Osteoblast (primary cell): ENCODE data around the gene PALM2AKAP2. TPM values are rescaled to one million over a fixed set of nuclear protein-coding genes. Genes with fewer than 3 reads are reported as not detected.

Source experiments
- DNase-seq: peaks from one replicate; pipeline ENCODE4 v3.0.0; 2011; ENCODE audit warnings: low spot score, mixed read lengths; ENCODE audit not compliant: insufficient read length; ENCODE audit errors: missing footprints
- H2AFZ ChIP-seq: 2 replicates; pipeline ENCODE4 v1.6.0; 2011; ENCODE audit warnings: mild to moderate bottlenecking, low read length
- H3K27ac ChIP-seq: 2 replicates; pipeline ENCODE4 v1.5.1; 2011; ENCODE audit warnings: mild to moderate bottlenecking, low read depth, low read length, moderate library complexity
- H3K27me3 ChIP-seq: 2 replicates; pipeline ENCODE4 v1.6.0; 2012; ENCODE audit warnings: mild to moderate bottlenecking, control low read depth, inconsistent platforms, low read length, moderate library complexity; ENCODE audit not compliant: insufficient read depth
- H3K36me3 ChIP-seq: 2 replicates; pipeline ENCODE4 v1.5.1; 2011; ENCODE audit warnings: mild to moderate bottlenecking, low read length, control low read depth, moderate library complexity; ENCODE audit not compliant: insufficient read depth
- H3K4me1 ChIP-seq: 2 replicates; pipeline ENCODE4 v1.5.1; 2011; ENCODE audit warnings: mild to moderate bottlenecking, low read length, control low read depth, moderate library complexity; ENCODE audit not compliant: insufficient read depth
- H3K4me2 ChIP-seq: 2 replicates; pipeline ENCODE4 v1.6.0; 2011; ENCODE audit warnings: mild to moderate bottlenecking, low read length; ENCODE audit not compliant: insufficient read depth
- H3K4me3 ChIP-seq: fragments of 200-600 bp; sonication (generic); 3 replicates; pipeline ENCODE4 v1.5.1; 2012; ENCODE audit warnings: mild to moderate bottlenecking, low read length, inconsistent platforms; ENCODE audit not compliant: insufficient read depth
- H3K79me2 ChIP-seq: 2 replicates; pipeline ENCODE4 v1.6.0; 2012; ENCODE audit warnings: mild to moderate bottlenecking, low read length, control low read depth, inconsistent platforms; ENCODE audit not compliant: insufficient read depth
- H3K9me3 ChIP-seq: 2 replicates; pipeline ENCODE4 v1.5.1; 2011; ENCODE audit warnings: low read depth, low read length, control low read depth
- H4K20me1 ChIP-seq: 2 replicates; pipeline ENCODE4 v1.6.0; 2012; ENCODE audit warnings: mild to moderate bottlenecking, low read length, control low read depth; ENCODE audit not compliant: insufficient read depth
- total RNA-seq: library from RNA; depleted of rRNA; stranded (reverse); fragments of >200 nt; gene quantifications from 2 replicates; pipeline ENCODE4 v1.2.3, GENCODE V29; 2012
- TF ChIP-seq, protein P1 (sequence below): IDR thresholded peaks from 2 replicates; pipeline ENCODE4 v1.5.1; 2011; ENCODE audit warnings: mild to moderate bottlenecking, low read depth, low read length, moderate library complexity; ENCODE audit errors: extremely low read depth

The PALM2AKAP2 gene
- total RNA-seq, 1 donor, result 25.3 TPM

DNA sequence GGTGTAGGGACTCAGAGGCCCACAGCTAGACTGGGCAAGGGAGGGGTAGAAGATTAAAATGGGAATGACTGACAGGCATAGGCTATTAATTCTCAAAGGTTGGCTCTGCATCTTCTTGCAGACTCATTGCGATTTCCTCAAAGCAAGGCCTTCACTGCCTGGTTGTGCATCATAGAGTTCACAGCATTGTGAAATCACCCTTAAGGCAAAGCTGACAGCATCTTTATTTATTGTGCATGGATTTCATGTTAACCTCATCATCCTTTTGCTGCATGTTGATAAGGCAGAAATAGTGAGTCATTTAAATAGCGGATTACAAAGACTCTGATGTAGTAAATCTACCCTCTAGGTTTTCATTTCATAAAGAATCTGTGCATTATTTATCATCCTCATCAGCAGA is 13.6 kb upstream of the PALM2AKAP2 start:
- peak overlapping the region; percentile 15 for H3K27ac ChIP-seq
- H4K20me1 ChIP-seq, result no peaks in the 10 kb centered on the region
- TF ChIP-seq, protein P1, sequence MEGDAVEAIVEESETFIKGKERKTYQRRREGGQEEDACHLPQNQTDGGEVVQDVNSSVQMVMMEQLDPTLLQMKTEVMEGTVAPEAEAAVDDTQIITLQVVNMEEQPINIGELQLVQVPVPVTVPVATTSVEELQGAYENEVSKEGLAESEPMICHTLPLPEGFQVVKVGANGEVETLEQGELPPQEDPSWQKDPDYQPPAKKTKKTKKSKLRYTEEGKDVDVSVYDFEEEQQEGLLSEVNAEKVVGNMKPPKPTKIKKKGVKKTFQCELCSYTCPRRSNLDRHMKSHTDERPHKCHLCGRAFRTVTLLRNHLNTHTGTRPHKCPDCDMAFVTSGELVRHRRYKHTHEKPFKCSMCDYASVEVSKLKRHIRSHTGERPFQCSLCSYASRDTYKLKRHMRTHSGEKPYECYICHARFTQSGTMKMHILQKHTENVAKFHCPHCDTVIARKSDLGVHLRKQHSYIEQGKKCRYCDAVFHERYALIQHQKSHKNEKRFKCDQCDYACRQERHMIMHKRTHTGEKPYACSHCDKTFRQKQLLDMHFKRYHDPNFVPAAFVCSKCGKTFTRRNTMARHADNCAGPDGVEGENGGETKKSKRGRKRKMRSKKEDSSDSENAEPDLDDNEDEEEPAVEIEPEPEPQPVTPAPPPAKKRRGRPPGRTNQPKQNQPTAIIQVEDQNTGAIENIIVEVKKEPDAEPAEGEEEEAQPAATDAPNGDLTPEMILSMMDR, result no peak
- no peak overlapping the region for H2AFZ ChIP-seq
- peaks cover 30% of the 10 kb centered on the region for H3K4me1 ChIP-seq
- H3K27me3 ChIP-seq, result peaks cover 7% of the 10 kb centered on the region
- no peaks in the 10 kb centered on the region for H3K9me3 ChIP-seq
- H3K4me2 ChIP-seq, result no peak overlapping the region
- H3K79me2 ChIP-seq, result no peaks in the 10 kb centered on the region
- DNase-seq, result no peak
- no peaks in the 10 kb centered on the region for H3K36me3 ChIP-seq
- no peak overlapping the region for H3K4me3 ChIP-seq

DNA sequence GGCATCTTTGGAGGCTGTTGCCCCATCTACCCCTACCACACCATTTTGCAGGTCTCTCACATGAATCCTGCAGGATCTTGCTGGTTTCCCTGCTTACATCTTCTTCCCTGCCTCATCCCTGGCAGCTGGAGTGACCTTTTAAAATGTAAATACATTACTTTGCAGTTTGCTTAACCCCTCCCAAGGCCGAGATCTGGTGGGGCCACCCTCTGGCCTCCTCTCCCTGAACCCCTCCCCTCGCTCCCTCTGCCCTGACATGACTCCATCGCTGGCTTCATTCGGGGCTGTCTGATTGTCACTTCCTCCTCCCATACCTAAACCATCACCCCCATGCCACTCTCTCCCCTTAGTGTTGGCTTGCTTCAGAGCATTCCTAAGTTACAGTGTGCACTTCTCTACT is 12.6 kb upstream of the PALM2AKAP2 start:
- no peak overlapping the region for H2AFZ ChIP-seq
- no peak for DNase-seq
- no peak overlapping the region for H3K4me3 ChIP-seq
- peaks cover 40% of the 10 kb centered on the region for H3K4me1 ChIP-seq
- H3K27ac ChIP-seq, result no peak overlapping the region
- H3K4me2 ChIP-seq, result no peak overlapping the region
- H3K36me3 ChIP-seq, result no peaks in the 10 kb centered on the region
- H3K79me2 ChIP-seq, result no peaks in the 10 kb centered on the region
- no peaks in the 10 kb centered on the region for H4K20me1 ChIP-seq
- no peaks in the 10 kb centered on the region for H3K9me3 ChIP-seq
- TF ChIP-seq, protein P1, result no peak
- peaks cover 7% of the 10 kb centered on the region for H3K27me3 ChIP-seq

DNA sequence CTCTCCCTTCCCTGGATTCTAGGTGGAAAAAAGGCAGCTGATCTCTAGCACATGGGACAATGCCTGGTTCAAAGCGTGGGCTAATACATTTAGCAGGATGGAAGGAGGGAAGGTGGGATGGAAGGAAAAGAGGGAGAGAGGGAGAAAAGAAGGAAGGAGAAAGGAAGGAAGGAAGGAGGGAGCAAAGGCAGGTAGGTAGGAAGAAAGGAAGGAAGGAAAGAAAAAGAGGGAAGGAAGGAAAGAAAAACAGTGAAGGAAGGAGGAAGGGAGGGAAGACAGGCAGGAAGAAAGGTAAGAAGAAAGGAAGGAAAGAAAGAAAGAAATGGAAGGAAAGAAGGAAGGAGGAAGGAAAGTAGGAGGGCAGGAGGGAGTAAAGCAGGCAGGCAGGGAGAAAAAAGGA is 12.2 kb upstream of the PALM2AKAP2 start:
- TF ChIP-seq, protein P1, result no peak
- Histone ChIP-seq H3K79me2 (no peaks in the 10 kb centered on the region), H3K36me3 (no peaks in the 10 kb centered on the region), H3K4me1 (peaks cover 42% of the 10 kb centered on the region), H3K27ac (no peak overlapping the region), H4K20me1 (no peaks in the 10 kb centered on the region), H3K4me2 (no peak overlapping the region), H3K4me3 (no peak overlapping the region), H3K9me3 (no peaks in the 10 kb centered on the region), H3K27me3 (peaks cover 7% of the 10 kb centered on the region), H2AFZ (no peak overlapping the region)
- no peak for DNase-seq

DNA sequence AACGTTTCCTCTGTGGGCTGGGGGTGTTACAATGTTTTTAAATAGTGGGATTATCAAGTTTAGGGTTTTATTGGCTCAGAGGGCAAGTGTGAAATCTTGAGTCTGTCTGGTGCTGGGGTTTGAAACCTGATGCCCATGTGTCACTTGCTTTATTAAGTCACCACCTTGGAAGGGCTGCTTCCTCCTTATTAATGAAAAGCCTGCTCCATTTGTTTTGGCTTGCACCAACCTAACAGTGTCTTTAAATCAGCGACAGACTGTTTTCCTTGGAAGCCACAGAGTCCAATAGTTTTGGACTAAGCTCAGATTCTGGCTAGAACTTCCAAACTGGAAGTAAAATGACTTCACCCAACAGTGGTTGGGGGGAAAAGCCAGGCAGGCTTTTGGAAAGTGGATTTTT is 10.7 kb upstream of the PALM2AKAP2 start:
- H4K20me1 ChIP-seq, result no peaks in the 10 kb centered on the region
- no peaks in the 10 kb centered on the region for H3K27me3 ChIP-seq
- H3K4me3 ChIP-seq, result no peak overlapping the region
- no peaks in the 10 kb centered on the region for H3K79me2 ChIP-seq
- DNase-seq, result peak; percentile 90
- no peak overlapping the region for H2AFZ ChIP-seq
- H3K36me3 ChIP-seq, result no peaks in the 10 kb centered on the region
- TF ChIP-seq, protein P1, result no peak
- no peaks in the 10 kb centered on the region for H3K9me3 ChIP-seq
- H3K4me1 ChIP-seq, result peaks cover 42% of the 10 kb centered on the region
- H3K4me2 ChIP-seq, result peak overlapping the region; percentile 36
- H3K27ac ChIP-seq, result no peak overlapping the region
